Endothelial cell of umbilical vein (primary cell): ENCODE measurements around the gene CNGB1. TPM values are rescaled to one million over a fixed set of nuclear protein-coding genes. Genes with fewer than 3 reads are reported as not detected.

Experiments used
- BruUV-seq: library from RNA; stranded (reverse); fragments of 400-500 nt; replicated peaks from 2 replicates; lab custom pipeline; 2021; lab: Mats Ljungman, UMichigan
- CTCF ChIA-PET: fragments of 300-600, 350-600 bp; sonication (Branson Sonifier 250); formaldehyde crosslinking; loops from one replicate; lab custom pipeline; 2021; ENCODE audit warnings: antibody characterized with exemption, inconsistent platforms; lab: Charles Lee
- POLR2A ChIA-PET: fragments of 300-600, 350-600 bp; sonication (Branson Sonifier 250); formaldehyde crosslinking; loops from one replicate; lab custom pipeline; 2021; ENCODE audit warnings: antibody characterized with exemption, inconsistent platforms; lab: Charles Lee
- DNase-seq: peaks from one replicate; pipeline ENCODE4 v3.0.0-alpha.2; 2011; ENCODE audit warnings: low read depth, low spot score
- FAIRE-seq: peaks from 2 replicates; lab custom pipeline; 2011; peaks lifted over from hg19 to GRCh38; lab: Jason Lieb, UNC
- H2AFZ ChIP-seq: 2 replicates; pipeline ENCODE4 v1.6.0; 2012; ENCODE audit warnings: low read depth, low read length, control low read depth, inconsistent platforms
- H3K27ac ChIP-seq: 2 replicates; pipeline ENCODE4 v1.5.1; 2011; ENCODE audit warnings: low read depth, mild to moderate bottlenecking, control low read depth, low read length, moderate library complexity; ENCODE audit not compliant: insufficient read depth
- H3K27me3 ChIP-seq, 2 experiments: 2 replicates each; pipeline versions ENCODE4 v1.6.0 to v1.6.1; 2011; ENCODE audit warnings: low read length in 2 of 2, mixed read lengths in 1 of 2; ENCODE audit not compliant: control insufficient read depth in 2 of 2, insufficient read depth in 2 of 2
- H3K36me3 ChIP-seq, 2 experiments: 2 replicates in 1 of 2; 3 replicates in 1 of 2; pipeline ENCODE4 v1.5.1; 2011; ENCODE audit warnings: low read length in 2 of 2, mild to moderate bottlenecking in 1 of 2, moderate library complexity in 1 of 2; ENCODE audit not compliant: control insufficient read depth in 2 of 2, insufficient read depth in 2 of 2; ENCODE audit errors: extremely low read depth in 1 of 2
- H3K4me1 ChIP-seq: 3 replicates; pipeline ENCODE4 v1.5.1; 2011; ENCODE audit warnings: mild to moderate bottlenecking, low read length; ENCODE audit not compliant: control insufficient read depth, insufficient read depth; ENCODE audit errors: extremely low read depth
- H3K4me2 ChIP-seq: 2 replicates; pipeline ENCODE4 v1.6.1; 2011; ENCODE audit warnings: low read length, control low read depth, mixed read lengths; ENCODE audit not compliant: insufficient read depth
- H3K4me3 ChIP-seq, 3 experiments: fragments of 200-600 bp in 1 of 3; sonication (generic), shearing (Covaris generic) in 1 of 3; replicated peaks in 1 of 3; 2 replicates each; pipeline ENCODE4 v1.5.1; 2011 to 2016; ENCODE audit warnings: control low read depth in 3 of 3, low read length in 3 of 3, mild to moderate bottlenecking in 2 of 3, inconsistent platforms in 1 of 3, low read depth in 1 of 3, moderate library complexity in 1 of 3; ENCODE audit not compliant: insufficient read depth in 1 of 3
- H3K79me2 ChIP-seq: 2 replicates; pipeline ENCODE4 v1.6.0; 2012; ENCODE audit warnings: low read length, inconsistent platforms; ENCODE audit not compliant: control insufficient read depth, insufficient read depth
- H3K9ac ChIP-seq: replicated peaks from 2 replicates; pipeline ENCODE3; 2011; ENCODE audit warnings: low read length, control low read depth; ENCODE audit not compliant: insufficient read depth; ENCODE audit errors: extremely low read depth
- H3K9me1 ChIP-seq: replicated peaks from 3 replicates; pipeline ENCODE4 v1.6.0; 2011; ENCODE audit warnings: mild to moderate bottlenecking, low read length; ENCODE audit not compliant: control insufficient read depth, insufficient read depth; ENCODE audit errors: extremely low read depth
- H3K9me3 ChIP-seq: replicated peaks from 2 replicates; pipeline ENCODE4 v1.5.1; 2012; ENCODE audit warnings: low read length, inconsistent platforms; ENCODE audit not compliant: control insufficient read depth, insufficient read depth
- H4K20me1 ChIP-seq: replicated peaks from 2 replicates; pipeline ENCODE3; 2011; ENCODE audit warnings: mild to moderate bottlenecking, low read length; ENCODE audit not compliant: control insufficient read depth, insufficient read depth; ENCODE audit errors: extremely low read depth
- EZH2 ChIP-seq: IDR thresholded peaks from 2 replicates; pipeline ENCODE4 v1.6.1; 2012; ENCODE audit warnings: borderline replicate concordance, low read depth, mild to moderate bottlenecking, moderate library complexity, low read length, inconsistent platforms; ENCODE audit not compliant: severe bottlenecking
- GATA2 ChIP-seq: IDR thresholded peaks from 2 replicates; pipeline ENCODE4 v1.7.0; 2011; ENCODE audit warnings: low read depth, mild to moderate bottlenecking, moderate library complexity, mixed read lengths, low read length; ENCODE audit not compliant: insufficient read length, insufficient read depth
- JUN ChIP-seq: IDR thresholded peaks from 2 replicates; pipeline ENCODE4 v1.6.1; 2011; ENCODE audit warnings: borderline replicate concordance, low read depth; ENCODE audit not compliant: insufficient read length, insufficient read depth
- POLR2A ChIP-seq: IDR thresholded peaks from 2 replicates; pipeline ENCODE4 v1.6.1; 2012; ENCODE audit warnings: low read depth, mild to moderate bottlenecking, control low read depth, low read length
- POLR2AphosphoS5 ChIP-seq: IDR thresholded peaks from 2 replicates; pipeline ENCODE4 v1.6.1; 2012; ENCODE audit warnings: low read depth, mild to moderate bottlenecking, control low read depth, low read length, moderate library complexity; ENCODE audit not compliant: insufficient read depth
- dilution Hi-C: fragments of 300-500 bp; cut with MboI; formaldehyde crosslinking; loops from one replicate; pipeline ENCODE4 v1.15.0; 2019; ENCODE audit warnings: low sequenced_read_pairs; ENCODE audit not compliant: extremely low pct_ligation_motif_present
- intact Hi-C: fragments of 100-400 bp; cut with micrococcal nuclease; formaldehyde crosslinking; loops from one replicate; pipeline ENCODE4 v1.10.0; 2022
- polyA plus RNA-seq, 4 experiments: library from polyadenylated mRNA; depleted of rRNA in 3 of 4; stranded (reverse) in 3 of 4; unstranded in 1 of 4; fragments of >200 nt; gene quantifications; 2 replicates each; pipeline versions ENCODE4 v1.2.1 to v1.2.3, GENCODE V29; 2011 to 2012; ENCODE audit warnings: missing spikeins in 1 of 4
- total RNA-seq: library from RNA; stranded (reverse); gene quantifications from 2 replicates; pipeline ENCODE4 v1.2.3, GENCODE V29; 2021
- TF ChIP-seq, protein P1 (sequence below): IDR thresholded peaks from 2 replicates; pipeline ENCODE4 v1.6.1; 2011; ENCODE audit not compliant: insufficient read depth, insufficient read length

Gene CNGB1
- total and polyA plus RNA-seq, 2 donors (not counting 3 experiments of a cell fraction or from before 2014, with no cell fraction given): not detected

DNA sequence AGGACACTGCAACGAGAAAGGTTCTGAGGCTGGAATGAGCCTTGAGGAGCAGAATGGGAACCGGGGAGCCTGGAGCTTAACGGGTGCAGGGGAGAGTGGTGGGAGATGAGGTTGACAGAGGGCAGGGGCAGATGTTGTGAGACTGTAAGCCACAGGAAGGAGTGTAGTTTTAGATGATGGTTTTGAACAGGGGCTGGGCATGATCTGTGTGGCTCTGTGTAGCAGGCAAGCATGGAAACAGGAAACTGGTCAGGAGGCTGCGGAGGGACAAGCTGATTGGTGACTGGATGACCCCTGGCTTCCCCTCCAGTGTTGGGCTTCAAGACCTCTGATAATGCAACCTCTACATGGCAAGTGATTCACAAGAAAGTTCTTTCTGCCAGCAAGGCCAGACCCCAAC, 1.4 kb upstream of the CNGB1 start:
- no TSS peak for BruUV-seq
- H3K4me1 ChIP-seq: no peaks in the 10 kb centered on the region
- POLR2A ChIA-PET: no interaction called here
- intact Hi-C loops: no loop called here
- no peak for TF ChIP-seq POLR2A
- FAIRE-seq (no peak), DNase-seq (no peak)
- no peaks in the 10 kb centered on the region for H3K9me1 ChIP-seq
- no peak overlapping the region for H3K4me3 ChIP-seq
- no peak overlapping the region for H3K9ac ChIP-seq
- no peaks in the 10 kb centered on the region for H3K9me3 ChIP-seq
- no peak overlapping the region for H3K27ac ChIP-seq
- H3K79me2 ChIP-seq: no peaks in the 10 kb centered on the region
- dilution Hi-C loops: no loop called here
- H3K36me3 ChIP-seq: no peaks in the 10 kb centered on the region
- CTCF ChIA-PET: interaction anchor here (0.9 to 1.4 kb wide), 4 partner anchors 9 to 73 kb away, joined by 3 to 4 read pairs (median 3); no protein-coding TSS in a partner anchor
- H2AFZ ChIP-seq: no peak overlapping the region
- peaks cover 0 to 3% of the 10 kb centered on the region in 2 experiments for H3K27me3 ChIP-seq
- no peaks in the 10 kb centered on the region for H4K20me1 ChIP-seq
- H3K4me2 ChIP-seq: no peak overlapping the region

DNA sequence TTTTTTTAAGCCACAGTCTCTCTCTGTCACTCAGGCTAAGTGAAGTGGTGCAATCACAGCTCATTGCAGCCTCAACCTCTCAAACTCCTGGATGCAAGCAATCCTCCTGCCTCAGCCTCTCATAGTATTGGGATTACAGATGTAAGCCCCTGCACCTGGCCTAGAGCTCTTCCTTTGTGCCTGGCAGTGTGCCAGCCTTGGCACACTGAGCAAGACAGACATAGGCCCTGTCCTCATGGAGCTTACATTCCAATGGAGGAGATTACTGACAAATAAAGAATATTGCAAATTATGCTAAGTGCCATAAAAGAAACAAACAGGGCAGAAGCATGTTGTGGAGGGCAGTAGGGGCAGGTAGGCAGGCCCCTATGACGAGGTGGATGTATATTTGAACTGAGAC, 920 bp upstream of the CNGB1 start:
- H3K36me3 ChIP-seq: no peaks in the 10 kb centered on the region
- no peak overlapping the region for H3K4me3 ChIP-seq
- H3K79me2 ChIP-seq: no peaks in the 10 kb centered on the region
- no peaks in the 10 kb centered on the region for H3K9me1 ChIP-seq
- CTCF ChIA-PET: interaction anchor here (0.9 to 1.4 kb wide), 5 partner anchors 10 to 73 kb away, joined by 3 to 4 read pairs (median 3); no protein-coding TSS in a partner anchor
- H3K27ac ChIP-seq: no peak overlapping the region
- DNase-seq: no peak
- H3K9ac ChIP-seq: no peak overlapping the region
- no peak overlapping the region for H2AFZ ChIP-seq
- H3K27me3 ChIP-seq: peaks cover 0 to 3% of the 10 kb centered on the region in 2 experiments
- no peak for FAIRE-seq
- POLR2A ChIA-PET: no interaction called here
- intact Hi-C loops: no loop called here
- no peaks in the 10 kb centered on the region for H3K4me1 ChIP-seq
- no peak for TF ChIP-seq POLR2AphosphoS5
- TF ChIP-seq GATA2: no peak
- TF ChIP-seq, protein P1, sequence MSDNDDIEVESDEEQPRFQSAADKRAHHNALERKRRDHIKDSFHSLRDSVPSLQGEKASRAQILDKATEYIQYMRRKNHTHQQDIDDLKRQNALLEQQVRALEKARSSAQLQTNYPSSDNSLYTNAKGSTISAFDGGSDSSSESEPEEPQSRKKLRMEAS: no peak
- TF ChIP-seq EZH2: no peak
- TF ChIP-seq JUN: no peak
- H3K4me2 ChIP-seq: no peak overlapping the region
- dilution Hi-C loops: no loop called here
- no peaks in the 10 kb centered on the region for H3K9me3 ChIP-seq
- no peaks in the 10 kb centered on the region for H4K20me1 ChIP-seq
- BruUV-seq: no TSS peak
